ENCODE data around the gene NOC4L. TPM values are rescaled to one million over a fixed set of nuclear protein-coding genes. Genes with fewer than 3 reads are reported as not detected.
"Not testable (repeated sequence)": the region's sequence is repeated elsewhere in the genome, so short reads cannot be mapped to it uniquely, and the experiment has no call there.

NOC4L gene
- total RNA-seq, 1 experiment from 2014 or later = 36.5 TPM

DNA sequence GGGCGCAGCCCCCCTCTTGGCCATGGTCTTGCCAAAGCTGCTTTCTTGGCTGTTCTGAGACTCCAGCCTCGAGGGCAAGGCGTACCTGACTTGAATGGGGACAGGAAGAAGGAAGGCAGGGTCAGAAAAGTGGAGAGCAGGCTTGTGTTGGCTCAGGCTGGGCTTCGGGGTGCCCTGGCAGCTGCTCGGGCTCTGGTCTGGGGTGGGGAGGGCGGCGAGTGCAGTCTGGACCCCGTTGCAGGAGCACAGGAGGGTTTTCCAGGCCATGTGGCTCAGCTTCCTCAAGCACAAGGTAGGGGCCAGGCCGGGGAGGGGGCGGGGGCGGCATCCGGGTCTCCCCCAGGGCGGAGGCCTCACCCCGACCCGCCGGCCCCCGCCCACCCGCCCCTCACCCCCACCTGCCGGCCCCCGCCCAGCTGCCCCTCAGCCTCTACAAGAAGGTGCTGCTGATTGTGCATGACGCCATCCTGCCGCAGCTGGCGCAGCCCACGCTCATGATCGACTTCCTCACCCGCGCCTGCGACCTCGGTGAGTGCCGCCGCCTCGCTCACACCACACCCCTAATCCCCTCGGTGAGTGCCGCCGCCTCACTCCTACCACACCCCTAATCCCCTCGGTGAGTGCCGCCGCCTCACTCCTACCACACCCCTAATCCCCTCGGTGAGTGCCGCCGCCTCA is 4.2 kb downstream of the NOC4L start:
- Histone ChIP-seq H3K4me2 (ENCODE audit: insufficient read depth, insufficient read length, low read length) (no peak overlapping the region), H3K4me1 (ENCODE audit: insufficient read depth, low read length) (peaks cover 3% of the 10 kb centered on the region; the same call in 1 of the 2 replicates), H2BK12ac (ENCODE audit: insufficient read length, low read depth, low read length) (no peak overlapping the region), H3K56ac (ENCODE audit: insufficient read length, low read depth, low read length) (no peak overlapping the region), H3K27ac (ENCODE audit: insufficient read length, low read depth, low read length) (no peak overlapping the region), H2BK5ac (ENCODE audit: insufficient read length, low read length) (no peak overlapping the region), H4K91ac (ENCODE audit: insufficient read length, low read depth, low read length) (no peak overlapping the region), H3K14ac (ENCODE audit: insufficient read depth, low read length) (no peak overlapping the region), H2BK20ac (ENCODE audit: low read depth, low read length, poor library complexity, severe bottlenecking) (no peak overlapping the region), H3K9ac (ENCODE audit: extremely low read depth, insufficient read length, low read length) (no peak overlapping the region), H3K23me2 (ENCODE audit: insufficient read length, low read depth, low read length, poor library complexity, severe bottlenecking) (no peaks in the 10 kb centered on the region), H3K9me3 (ENCODE audit: control insufficient read depth, low read depth, low read length) (no peaks in the 10 kb centered on the region), H3K79me1 (ENCODE audit: insufficient read depth, low read depth, low read length, poor library complexity, severe bottlenecking) (peaks cover 6% of the 10 kb centered on the region), H2BK120ac (ENCODE audit: low read depth, low read length, poor library complexity, severe bottlenecking) (no peak overlapping the region), H3K27me3 (ENCODE audit: insufficient read depth, low read length) (no peaks in the 10 kb centered on the region), H3K23ac (ENCODE audit: insufficient read length, low read depth, low read length) (no peak overlapping the region), H4K8ac (replicated peaks; ENCODE audit: insufficient read length, low read depth, low read length) (no peak overlapping the region), H3K18ac (ENCODE audit: insufficient read length, low read depth, low read length) (no peak overlapping the region), H2BK15ac (ENCODE audit: low read depth, low read length) (no peak overlapping the region), H3K4ac (ENCODE audit: low read depth, low read length) (no peak overlapping the region), H2AFZ (ENCODE audit: low read length) (no peak overlapping the region), H2AK5ac (ENCODE audit: insufficient read length, low read length) (no peak overlapping the region), H3T11ph (ENCODE audit: low read length) (no peak overlapping the region), H3K79me2 (ENCODE audit: insufficient read depth, low read length) (peaks cover 1% of the 10 kb centered on the region; the same call in 1 of the 2 replicates), H4K20me1 (ENCODE audit: control insufficient read depth, insufficient read depth, insufficient read length) (no peaks in the 10 kb centered on the region), H4K5ac (ENCODE audit: insufficient read length, low read depth, low read length) (no peak overlapping the region)
- no CpG with 5 or more reads among the region's 41 CpGs for WGBS (ENCODE audit: extremely low coverage, insufficient read length, low lambda C conversion rate)
- Mint-ChIP-seq H3K27ac (no peak overlapping the region), H3K36me3 (ENCODE audit: insufficient read depth in 1 of 3, low read depth in 3 of 3) (peaks cover 16 to 22% (median 22%) of the 10 kb centered on the region in 3 experiments), H3K4me3 (no peak overlapping the region), H3K4me1 (peaks cover 5 to 7% of the 10 kb centered on the region in 2 experiments), H3K9me3 (no peaks in the 10 kb centered on the region), H3K27me3 (ENCODE audit: low read depth) (no peaks in the 10 kb centered on the region; the same call in 1 of the 2 replicates)
- TF ChIP-seq, protein P1, sequence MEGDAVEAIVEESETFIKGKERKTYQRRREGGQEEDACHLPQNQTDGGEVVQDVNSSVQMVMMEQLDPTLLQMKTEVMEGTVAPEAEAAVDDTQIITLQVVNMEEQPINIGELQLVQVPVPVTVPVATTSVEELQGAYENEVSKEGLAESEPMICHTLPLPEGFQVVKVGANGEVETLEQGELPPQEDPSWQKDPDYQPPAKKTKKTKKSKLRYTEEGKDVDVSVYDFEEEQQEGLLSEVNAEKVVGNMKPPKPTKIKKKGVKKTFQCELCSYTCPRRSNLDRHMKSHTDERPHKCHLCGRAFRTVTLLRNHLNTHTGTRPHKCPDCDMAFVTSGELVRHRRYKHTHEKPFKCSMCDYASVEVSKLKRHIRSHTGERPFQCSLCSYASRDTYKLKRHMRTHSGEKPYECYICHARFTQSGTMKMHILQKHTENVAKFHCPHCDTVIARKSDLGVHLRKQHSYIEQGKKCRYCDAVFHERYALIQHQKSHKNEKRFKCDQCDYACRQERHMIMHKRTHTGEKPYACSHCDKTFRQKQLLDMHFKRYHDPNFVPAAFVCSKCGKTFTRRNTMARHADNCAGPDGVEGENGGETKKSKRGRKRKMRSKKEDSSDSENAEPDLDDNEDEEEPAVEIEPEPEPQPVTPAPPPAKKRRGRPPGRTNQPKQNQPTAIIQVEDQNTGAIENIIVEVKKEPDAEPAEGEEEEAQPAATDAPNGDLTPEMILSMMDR (conservative IDR thresholded peaks at IDR 0.05) = no peak
- DNase-seq = no peak

DNA sequence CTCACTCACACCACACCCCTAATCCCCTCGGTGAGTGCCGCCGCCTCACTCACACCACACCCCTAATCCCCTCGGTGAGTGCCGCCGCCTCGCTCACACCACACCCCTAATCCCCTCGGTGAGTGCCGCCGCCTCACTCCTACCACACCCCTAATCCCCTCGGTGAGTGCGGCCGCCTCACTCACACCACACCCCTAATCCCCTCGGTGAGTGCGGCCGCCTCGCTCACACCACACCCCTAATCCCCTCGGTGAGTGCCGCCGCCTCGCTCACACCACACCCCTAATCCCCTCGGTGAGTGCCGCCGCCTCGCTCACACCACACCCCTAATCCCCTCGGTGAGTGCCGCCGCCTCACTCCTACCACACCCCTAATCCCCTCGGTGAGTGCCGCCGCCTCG is 5.3 kb downstream of the NOC4L start:
- H2BK5ac ChIP-seq (ENCODE audit: insufficient read length, low read length); H3K9me3 ChIP-seq (ENCODE audit: control insufficient read depth, low read depth, low read length); H3K27ac ChIP-seq (ENCODE audit: insufficient read length, low read depth, low read length); H2BK15ac ChIP-seq (ENCODE audit: low read depth, low read length); H2BK20ac ChIP-seq (ENCODE audit: low read depth, low read length, poor library complexity, severe bottlenecking); H3K27me3 Mint-ChIP-seq (ENCODE audit: low read depth); H3K23ac ChIP-seq (ENCODE audit: insufficient read length, low read depth, low read length); H3K4me3 Mint-ChIP-seq; DNase-seq; H4K8ac ChIP-seq (replicated peaks; ENCODE audit: insufficient read length, low read depth, low read length); H3K4me2 ChIP-seq (ENCODE audit: insufficient read depth, insufficient read length, low read length); H3K9me3 Mint-ChIP-seq; H3K9ac ChIP-seq (ENCODE audit: extremely low read depth, insufficient read length, low read length); H2BK12ac ChIP-seq (ENCODE audit: insufficient read length, low read depth, low read length); H3T11ph ChIP-seq (ENCODE audit: low read length); H3K18ac ChIP-seq (ENCODE audit: insufficient read length, low read depth, low read length); H3K14ac ChIP-seq (ENCODE audit: insufficient read depth, low read length); H2AFZ ChIP-seq (ENCODE audit: low read length); H2AK5ac ChIP-seq (ENCODE audit: insufficient read length, low read length); H3K4me1 ChIP-seq (ENCODE audit: insufficient read depth, low read length); H3K79me2 ChIP-seq (ENCODE audit: insufficient read depth, low read length); H3K4ac ChIP-seq (ENCODE audit: low read depth, low read length); H3K56ac ChIP-seq (ENCODE audit: insufficient read length, low read depth, low read length); H2BK120ac ChIP-seq (ENCODE audit: low read depth, low read length, poor library complexity, severe bottlenecking); H3K79me1 ChIP-seq (ENCODE audit: insufficient read depth, low read depth, low read length, poor library complexity, severe bottlenecking); H3K27me3 ChIP-seq (ENCODE audit: insufficient read depth, low read length); H3K23me2 ChIP-seq (ENCODE audit: insufficient read length, low read depth, low read length, poor library complexity, severe bottlenecking); H3K4me1 Mint-ChIP-seq; H4K20me1 ChIP-seq (ENCODE audit: control insufficient read depth, insufficient read depth, insufficient read length); H4K5ac ChIP-seq (ENCODE audit: insufficient read length, low read depth, low read length); H4K91ac ChIP-seq (ENCODE audit: insufficient read length, low read depth, low read length); H3K27ac Mint-ChIP-seq: not testable (repeated sequence)
- H3K36me3 Mint-ChIP-seq (ENCODE audit: insufficient read depth in 1 of 3, low read depth in 3 of 3) = peaks cover 16 to 24% (median 22%) of the 10 kb centered on the region in 3 experiments
- WGBS (ENCODE audit: extremely low coverage, insufficient read length, low lambda C conversion rate) = no CpG with 5 or more reads among the region's 32 CpGs
